Stimulated activated CD8-positive, alpha-beta memory T cell treated with anti-CD3 and anti-CD28 coated beads, Interleukin-2, amount 100 ng/mL, for 1 hour (primary cell): Measurements from ENCODE around the gene PRSS23.
"Not testable (repeated sequence)": the region's sequence is repeated elsewhere in the genome, so short reads cannot be mapped to it uniquely, and the experiment has no call there.

Experiments used
- DNase-seq, 2 donors: peaks; one replicate each; pipeline ENCODE4 v3.0.0-alpha.2; 2020; ENCODE audit warnings: low read depth in 2 of 2

The PRSS23 gene

GRCh38 chr11:86800076-86800959, at the start of gene PRSS23:
PRSS23 (plus strand) TSS chr11:86800542; CDS start chr11:86807644, 7,102 bp downstream.
- peak in 1 of 2 donors; percentile 4 for DNase-seq

- no peak for DNase-seq
These were observed 46.9 kb upstream of the PRSS23 start for GRCh38 chr11:86753459-86753858.

- DNase-seq, result no peak
These were observed 45.2 kb upstream of the PRSS23 start for GRCh38 chr11:86755146-86755545.

- no peak for DNase-seq
These were observed 42.2 kb upstream of the PRSS23 start for GRCh38 chr11:86758171-86758570.

GRCh38 chr11:86760577-86760976, 39.8 kb upstream of the PRSS23 start:
- no peak for DNase-seq

GRCh38 chr11:86761978-86762377, 38.4 kb upstream of the PRSS23 start:
- no peak for DNase-seq

- DNase-seq, result no peak
These were observed 35.1 kb upstream of the PRSS23 start for GRCh38 chr11:86765203-86765602.

GRCh38 chr11:86765878-86766277, 34.5 kb upstream of the PRSS23 start:
- no peak for DNase-seq

GRCh38 chr11:86769219-86769618, 31.1 kb upstream of the PRSS23 start:
- DNase-seq, result no peak

- DNase-seq, result not testable (repeated sequence)
These were observed 29.8 kb upstream of the PRSS23 start for GRCh38 chr11:86770473-86771027.

GRCh38 chr11:86772999-86773398, 27.3 kb upstream of the PRSS23 start:
- no peak for DNase-seq

- no peak for DNase-seq
These were observed 26.7 kb upstream of the PRSS23 start for GRCh38 chr11:86773513-86774252.

GRCh38 chr11:86774417-86774816, 25.9 kb upstream of the PRSS23 start:
- DNase-seq, result no peak

GRCh38 chr11:86775361-86775760, 25.0 kb upstream of the PRSS23 start:
- DNase-seq, result no peak

- DNase-seq, result no peak
These were observed 18.8 kb upstream of the PRSS23 start for GRCh38 chr11:86781546-86781945.

GRCh38 chr11:86782742-86783141, 17.6 kb upstream of the PRSS23 start:
- no peak for DNase-seq

- no peak for DNase-seq
These were observed 16.7 kb upstream of the PRSS23 start for GRCh38 chr11:86783661-86784060.

GRCh38 chr11:86784241-86784681, 16.1 kb upstream of the PRSS23 start:
- no peak for DNase-seq

- no peak for DNase-seq
These were observed 14.8 kb upstream of the PRSS23 start for GRCh38 chr11:86785576-86785975.

GRCh38 chr11:86787018-86787536, 13.3 kb upstream of the PRSS23 start:
- DNase-seq, result no peak

- no peak for DNase-seq
These were observed 12.7 kb upstream of the PRSS23 start for GRCh38 chr11:86787656-86788055.

- no peak for DNase-seq
These were observed 10.1 kb upstream of the PRSS23 start for GRCh38 chr11:86790195-86790725.
